HG02678 (cell line): ENCODE results near the gene REEP2.

ENCODE experiments used
- ATAC-seq: cut with Tn5 transposase; IDR thresholded peaks from one replicate; pipeline ENCODE4 v1.9.1; 2021; ENCODE audit warnings: mild to moderate bottlenecking, moderate library complexity; ENCODE audit not compliant: unreplicated experiment

Gene REEP2

GRCh38 chr5:138448070-138448469, 9.2 kb downstream of the REEP2 start:
- no peak for ATAC-seq

- no peak for ATAC-seq
Observed at GRCh38 chr5:138448481-138449398, 9.9 kb downstream of the REEP2 start.

GRCh38 chr5:138449501-138450239, 10.8 kb downstream of the REEP2 start:
- ATAC-seq, result no peak

- ATAC-seq, result no peak
Observed at GRCh38 chr5:138450971-138451370, 12.1 kb downstream of the REEP2 start.

- ATAC-seq, result no peak
Observed at GRCh38 chr5:138452720-138453119, 13.9 kb downstream of the REEP2 start.

- ATAC-seq, result no peak
Observed at GRCh38 chr5:138453590-138453989, 14.7 kb downstream of the REEP2 start.

GRCh38 chr5:138454121-138454520, 15.3 kb downstream of the REEP2 start:
- ATAC-seq, result no peak

GRCh38 chr5:138455232-138455930, 16.5 kb downstream of the REEP2 start:
- ATAC-seq, result no peak

GRCh38 chr5:138457531-138458275, 18.8 kb downstream of the REEP2 start:
- ATAC-seq, result no peak

GRCh38 chr5:138458384-138458783, 19.5 kb downstream of the REEP2 start:
- no peak for ATAC-seq

- ATAC-seq, result no peak
Observed at GRCh38 chr5:138458856-138459255, 20.0 kb downstream of the REEP2 start.

GRCh38 chr5:138459311-138459933, 20.6 kb downstream of the REEP2 start:
- ATAC-seq, result peak; percentile 42

- no peak for ATAC-seq
Observed at GRCh38 chr5:138460032-138460693, 21.3 kb downstream of the REEP2 start.

GRCh38 chr5:138461343-138462125, 22.7 kb downstream of the REEP2 start:
- ATAC-seq, result no peak

GRCh38 chr5:138463419-138464007, 24.7 kb downstream of the REEP2 start:
- no peak for ATAC-seq

GRCh38 chr5:138464008-138464387, 25.1 kb downstream of the REEP2 start:
- ATAC-seq, result peak; percentile 47

- peak; percentile 78 for ATAC-seq
Observed at GRCh38 chr5:138464388-138465260, 25.8 kb downstream of the REEP2 start.
